GM21619 (cell line): ENCODE measurements around the gene KIAA0753.
"Not testable (repeated sequence)": the region's sequence is repeated elsewhere in the genome, so short reads cannot be mapped to it uniquely, and the experiment has no call there.

Experiments used
- ATAC-seq: cut with Tn5 transposase; IDR thresholded peaks from one replicate; pipeline ENCODE4 v1.9.1; 2021; ENCODE audit not compliant: unreplicated experiment

The KIAA0753 gene

GRCh38 chr17:6599364-6599763 is 41.1 kb downstream of the KIAA0753 start:
- ATAC-seq: no peak

GRCh38 chr17:6597727-6598126 is 42.8 kb downstream of the KIAA0753 start:
- ATAC-seq: no peak

- ATAC-seq: no peak
These were observed 43.6 kb downstream of the KIAA0753 start for GRCh38 chr17:6596941-6597340.

- no peak for ATAC-seq
These were observed 44.0 kb downstream of the KIAA0753 start for GRCh38 chr17:6596511-6596910.

- no peak for ATAC-seq
These were observed 44.4 kb downstream of the KIAA0753 start for GRCh38 chr17:6596081-6596480.

GRCh38 chr17:6593371-6593770 is 47.1 kb downstream of the KIAA0753 start:
- not testable (repeated sequence) for ATAC-seq

GRCh38 chr17:6592173-6592572 is 48.3 kb downstream of the KIAA0753 start:
- no peak for ATAC-seq

GRCh38 chr17:6591599-6592158 is 48.8 kb downstream of the KIAA0753 start:
- no peak for ATAC-seq

- ATAC-seq: no peak
These were observed 51.1 kb downstream of the KIAA0753 start for GRCh38 chr17:6589266-6589946.

- no peak for ATAC-seq
These were observed 52.3 kb downstream of the KIAA0753 start for GRCh38 chr17:6588165-6588564.

GRCh38 chr17:6587310-6587709 is 53.2 kb downstream of the KIAA0753 start:
- no peak for ATAC-seq

GRCh38 chr17:6583411-6583810 is 57.1 kb downstream of the KIAA0753 start:
- no peak for ATAC-seq

- ATAC-seq: no peak
These were observed 59.9 kb downstream of the KIAA0753 start for GRCh38 chr17:6580625-6581024.

GRCh38 chr17:6578491-6578890 is 62.0 kb downstream of the KIAA0753 start:
- ATAC-seq: no peak

- ATAC-seq: no peak
These were observed 62.7 kb downstream of the KIAA0753 start for GRCh38 chr17:6577686-6578263.

- no peak for ATAC-seq
These were observed 64.3 kb downstream of the KIAA0753 start for GRCh38 chr17:6576038-6576785.

- no peak for ATAC-seq
These were observed 64.9 kb downstream of the KIAA0753 start for GRCh38 chr17:6575596-6575988.

GRCh38 chr17:6574687-6575595 is 65.6 kb downstream of the KIAA0753 start:
- ATAC-seq: no peak

GRCh38 chr17:6573982-6574686 is 66.4 kb downstream of the KIAA0753 start:
- ATAC-seq: no peak

- not testable (repeated sequence) for ATAC-seq
These were observed 67.0 kb downstream of the KIAA0753 start for GRCh38 chr17:6573495-6573894.
